DOHH2 (cell line): ENCODE measurements around the gene CCDC154.

Experiments used
- H3F3A ChIP-seq: fragments of 200-600 bp; sonication (generic), shearing (Covaris generic); 2 replicates; pipeline ENCODE4 v1.6.0; 2016; ENCODE audit warnings: antibody characterized with exemption, mild to moderate bottlenecking; ENCODE audit not compliant: control insufficient read depth, insufficient read depth
- H3K27ac ChIP-seq: fragments of 200-600 bp; sonication (generic); 2 replicates; pipeline ENCODE4 v1.5.1; 2014; ENCODE audit warnings: low read depth, mild to moderate bottlenecking, low read length, moderate library complexity
- H3K27me3 ChIP-seq: fragments of 200-600 bp; sonication (generic); 2 replicates; pipeline ENCODE4 v1.6.1; 2014; ENCODE audit warnings: mild to moderate bottlenecking, low read length, mixed read lengths; ENCODE audit not compliant: control insufficient read depth
- H3K36me3 ChIP-seq: fragments of 200-600 bp; sonication (generic); 2 replicates; pipeline ENCODE4 v1.6.1; 2014; ENCODE audit warnings: mild to moderate bottlenecking, low read length, moderate library complexity, mixed read lengths; ENCODE audit not compliant: control insufficient read depth
- H3K4me1 ChIP-seq: fragments of 200-600 bp; sonication (generic); 2 replicates; pipeline ENCODE4 v1.6.1; 2014; ENCODE audit warnings: mild to moderate bottlenecking, low read length, mixed read lengths; ENCODE audit not compliant: control insufficient read depth
- H3K4me2 ChIP-seq: fragments of 200-600 bp; sonication (generic); 2 replicates; pipeline ENCODE4 v1.6.0; 2014; ENCODE audit warnings: mild to moderate bottlenecking, low read length, moderate library complexity
- H3K4me3 ChIP-seq: fragments of 200-600 bp; sonication (generic); 2 replicates; pipeline ENCODE4 v1.5.1; 2014; ENCODE audit warnings: mild to moderate bottlenecking, low read length, mixed read lengths
- H3K79me2 ChIP-seq: fragments of 200-600 bp; sonication (generic); 2 replicates; pipeline ENCODE4 v1.6.1; 2014; ENCODE audit warnings: mild to moderate bottlenecking, low read length, mixed read lengths; ENCODE audit not compliant: control insufficient read depth
- H3K9me2 ChIP-seq: fragments of 200-600 bp; sonication (generic); replicated peaks from 2 replicates; pipeline ENCODE4 v1.6.1; 2014; ENCODE audit warnings: mild to moderate bottlenecking, low read length, mixed read lengths; ENCODE audit not compliant: control insufficient read depth
- H3K9me3 ChIP-seq: fragments of 200-600 bp; sonication (generic); 2 replicates; pipeline ENCODE4 v1.6.1; 2014; ENCODE audit warnings: antibody characterized with exemption, low read length, mixed read lengths; ENCODE audit not compliant: control insufficient read depth, insufficient read depth
- H4K20me1 ChIP-seq: fragments of 200-600 bp; sonication (generic); 2 replicates; pipeline ENCODE4 v1.6.0; 2014; ENCODE audit warnings: low read depth, mild to moderate bottlenecking, antibody characterized with exemption, low read length, moderate library complexity; ENCODE audit not compliant: control insufficient read depth, insufficient read depth
- EZH2phosphoT487 ChIP-seq: fragments of 200-600 bp; sonication (generic); IDR thresholded peaks from 2 replicates; pipeline ENCODE4 v1.6.1; 2017; ENCODE audit warnings: borderline replicate concordance, mild to moderate bottlenecking, antibody characterized with exemption, low read length, moderate library complexity, mixed read lengths
- TF ChIP-seq, protein P1 (sequence below): fragments of 200-600 bp; sonication (generic); IDR thresholded peaks from one replicate; pipeline ENCODE4 v1.5.1; 2014; ENCODE audit warnings: antibody characterized with exemption, mild to moderate bottlenecking, low read depth, low read length; ENCODE audit not compliant: poor library complexity, severe bottlenecking

The CCDC154 gene

DNA sequence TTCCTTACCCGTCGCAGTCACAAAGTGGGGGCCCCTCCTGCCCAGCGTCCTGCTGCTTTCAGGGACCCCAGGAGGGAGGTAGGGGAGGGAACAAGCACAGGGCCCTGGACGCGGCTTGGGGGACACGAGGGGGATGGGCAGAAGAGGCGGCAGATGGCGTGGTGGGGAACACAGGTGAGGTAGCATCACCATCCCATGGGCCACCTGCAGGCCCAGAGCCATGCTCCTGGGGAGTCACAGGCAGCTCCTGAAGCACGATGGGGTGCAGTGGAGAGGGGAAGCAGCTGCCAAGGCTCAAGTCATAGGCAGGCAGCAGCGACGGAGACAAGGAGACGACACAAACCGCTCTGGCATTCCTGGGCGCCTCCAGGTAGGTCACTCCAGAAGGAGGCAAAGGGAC is 40.6 kb downstream of the CCDC154 start:
- H3K27me3 ChIP-seq = no peaks in the 10 kb centered on the region
- TF ChIP-seq, protein P1, sequence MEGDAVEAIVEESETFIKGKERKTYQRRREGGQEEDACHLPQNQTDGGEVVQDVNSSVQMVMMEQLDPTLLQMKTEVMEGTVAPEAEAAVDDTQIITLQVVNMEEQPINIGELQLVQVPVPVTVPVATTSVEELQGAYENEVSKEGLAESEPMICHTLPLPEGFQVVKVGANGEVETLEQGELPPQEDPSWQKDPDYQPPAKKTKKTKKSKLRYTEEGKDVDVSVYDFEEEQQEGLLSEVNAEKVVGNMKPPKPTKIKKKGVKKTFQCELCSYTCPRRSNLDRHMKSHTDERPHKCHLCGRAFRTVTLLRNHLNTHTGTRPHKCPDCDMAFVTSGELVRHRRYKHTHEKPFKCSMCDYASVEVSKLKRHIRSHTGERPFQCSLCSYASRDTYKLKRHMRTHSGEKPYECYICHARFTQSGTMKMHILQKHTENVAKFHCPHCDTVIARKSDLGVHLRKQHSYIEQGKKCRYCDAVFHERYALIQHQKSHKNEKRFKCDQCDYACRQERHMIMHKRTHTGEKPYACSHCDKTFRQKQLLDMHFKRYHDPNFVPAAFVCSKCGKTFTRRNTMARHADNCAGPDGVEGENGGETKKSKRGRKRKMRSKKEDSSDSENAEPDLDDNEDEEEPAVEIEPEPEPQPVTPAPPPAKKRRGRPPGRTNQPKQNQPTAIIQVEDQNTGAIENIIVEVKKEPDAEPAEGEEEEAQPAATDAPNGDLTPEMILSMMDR = no peak
- TF ChIP-seq EZH2phosphoT487 = no peak
- no peaks in the 10 kb centered on the region; the same call in 1 of the 2 replicates for H4K20me1 ChIP-seq
- no peak overlapping the region for H3K4me3 ChIP-seq
- peaks cover 17% of the 10 kb centered on the region for H3K79me2 ChIP-seq
- peaks cover 10% of the 10 kb centered on the region for H3K4me1 ChIP-seq
- H3F3A ChIP-seq = no peaks in the 10 kb centered on the region
- no peaks in the 10 kb centered on the region for H3K9me3 ChIP-seq
- H3K9me2 ChIP-seq = no peaks in the 10 kb centered on the region
- no peaks in the 10 kb centered on the region for H3K36me3 ChIP-seq
- no peak overlapping the region for H3K27ac ChIP-seq
- H3K4me2 ChIP-seq = no peak overlapping the region

DNA sequence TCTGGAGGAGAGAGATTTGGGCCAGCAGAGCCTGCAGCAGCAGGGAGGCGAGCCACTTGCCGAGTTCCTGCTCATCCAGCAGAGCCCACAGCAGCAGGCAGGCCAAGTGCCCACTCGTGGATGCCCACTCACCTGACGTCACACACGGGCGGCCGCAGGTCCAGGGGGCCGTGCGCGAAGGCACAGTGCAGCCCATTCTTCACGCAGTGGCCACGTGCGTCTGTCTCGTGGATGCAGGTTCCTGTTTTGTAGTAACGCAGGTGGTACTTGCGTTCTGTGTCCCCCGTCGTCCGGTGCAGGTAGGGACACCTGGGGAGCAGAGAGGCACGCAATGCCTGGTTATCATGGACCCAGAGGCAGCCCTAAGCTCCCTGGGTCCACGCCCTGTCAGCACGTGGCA is 41.3 kb downstream of the CCDC154 start:
- Histone ChIP-seq H3K4me1 (peaks cover 5% of the 10 kb centered on the region), H3K9me3 (no peaks in the 10 kb centered on the region), H3K4me3 (no peak overlapping the region), H3K9me2 (no peaks in the 10 kb centered on the region), H3K27me3 (no peaks in the 10 kb centered on the region), H3K4me2 (no peak overlapping the region), H3K27ac (no peak overlapping the region), H3K79me2 (peaks cover 12% of the 10 kb centered on the region), H4K20me1 (no peaks in the 10 kb centered on the region; the same call in 1 of the 2 replicates), H3K36me3 (no peaks in the 10 kb centered on the region), H3F3A (no peaks in the 10 kb centered on the region)
- no peak for TF ChIP-seq EZH2phosphoT487

DNA sequence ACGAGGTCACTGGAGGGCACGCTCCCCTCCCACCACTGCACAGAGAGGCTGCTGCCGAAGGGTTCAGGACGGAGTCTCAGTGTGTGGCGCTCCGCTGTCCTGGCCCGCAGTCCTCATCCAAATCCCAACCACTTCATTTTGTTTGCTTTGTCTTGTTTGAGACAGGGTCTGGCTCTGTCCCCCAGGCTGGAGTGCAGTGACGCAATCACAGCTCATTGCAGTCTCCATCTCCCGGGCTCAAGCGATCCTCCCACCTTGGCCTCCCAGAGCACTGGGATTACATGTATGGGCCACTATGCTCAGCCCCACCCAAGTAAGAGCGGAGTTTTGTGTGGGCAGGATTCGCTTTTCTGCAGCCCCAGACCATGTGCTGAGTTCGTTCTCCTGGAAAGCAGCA is 42.6 kb downstream of the CCDC154 start:
- H3K4me3 ChIP-seq = no peak overlapping the region
- peaks cover 2% of the 10 kb centered on the region; the same call in 1 of the 2 replicates for H3K79me2 ChIP-seq
- no peak for TF ChIP-seq EZH2phosphoT487
- TF ChIP-seq, protein P1 = no peak
- no peaks in the 10 kb centered on the region for H3K27me3 ChIP-seq
- H4K20me1 ChIP-seq = no peaks in the 10 kb centered on the region; the same call in 1 of the 2 replicates
- H3F3A ChIP-seq = no peaks in the 10 kb centered on the region
- H3K4me1 ChIP-seq = no peaks in the 10 kb centered on the region
- no peaks in the 10 kb centered on the region for H3K36me3 ChIP-seq
- no peaks in the 10 kb centered on the region for H3K9me3 ChIP-seq
- no peak overlapping the region for H3K4me2 ChIP-seq
- H3K9me2 ChIP-seq = no peaks in the 10 kb centered on the region
- no peak overlapping the region for H3K27ac ChIP-seq

DNA sequence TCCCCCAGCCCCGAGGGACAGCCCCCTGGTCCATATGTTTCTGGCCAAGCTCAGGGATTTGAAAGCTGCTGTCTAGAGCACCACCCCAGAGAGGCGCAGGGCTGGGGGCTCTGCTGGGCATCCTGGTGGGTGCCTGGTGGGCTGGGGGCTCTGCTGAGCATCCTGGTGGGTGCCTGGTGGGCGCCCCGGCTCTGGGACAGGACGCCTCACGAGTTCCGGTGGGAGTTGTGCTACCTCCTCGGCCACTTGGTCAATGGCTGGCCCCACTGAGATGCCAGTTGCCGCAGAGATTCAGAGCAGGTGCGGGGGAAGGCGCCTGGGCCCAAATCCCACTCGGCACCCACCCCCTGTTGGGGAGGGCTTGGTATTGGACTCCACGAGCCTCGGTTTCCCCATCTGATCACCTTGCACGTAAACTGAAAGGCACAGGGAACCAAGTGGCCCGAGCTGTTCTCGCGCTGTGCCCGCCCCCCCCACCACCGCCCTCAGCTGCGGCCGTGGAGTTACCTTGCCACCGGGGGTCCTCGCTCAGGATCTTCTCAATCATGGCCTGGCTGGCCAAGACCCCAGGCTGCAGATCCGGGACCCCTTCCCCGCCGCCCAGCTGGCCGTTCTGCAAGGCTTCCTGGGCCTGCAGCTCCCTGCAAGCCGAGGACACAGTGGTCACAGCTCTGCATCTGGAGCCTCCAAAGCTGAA is 43.1 kb downstream of the CCDC154 start:
- no peaks in the 10 kb centered on the region for H3K27me3 ChIP-seq
- H4K20me1 ChIP-seq = no peaks in the 10 kb centered on the region; the same call in 1 of the 2 replicates
- H3K9me2 ChIP-seq = no peaks in the 10 kb centered on the region
- TF ChIP-seq, protein P1 = no peak
- no peak for TF ChIP-seq EZH2phosphoT487
- no peaks in the 10 kb centered on the region for H3K9me3 ChIP-seq
- H3K36me3 ChIP-seq = no peaks in the 10 kb centered on the region
- H3K4me2 ChIP-seq = no peak overlapping the region
- H3K27ac ChIP-seq = no peak overlapping the region
- no peaks in the 10 kb centered on the region for H3F3A ChIP-seq
- no peaks in the 10 kb centered on the region for H3K4me1 ChIP-seq
- H3K79me2 ChIP-seq = peaks cover 2% of the 10 kb centered on the region; the same call in 1 of the 2 replicates
- no peak overlapping the region for H3K4me3 ChIP-seq
